Uterus (tissue), 4 donors: ENCODE measurements around the gene EML6. TPM values are rescaled to one million over a fixed set of nuclear protein-coding genes. Genes with fewer than 3 reads are reported as not detected.

ENCODE experiments used
- DNase-seq, 2 donors: peaks; one replicate each; pipeline ENCODE4 v3.0.0-alpha.2; 2019 to 2020
- H3K27ac ChIP-seq, 2 donors: fragments of 200-600 bp; sonication (generic); 1 replicate in 1 of 2; 2 replicates in 1 of 2; pipeline ENCODE4 v1.5.1; 2016 to 2018
- H3K27me3 ChIP-seq, 2 donors: fragments of 200-600 bp; sonication (generic); one replicate each; pipeline ENCODE4 v1.5.1; 2018 to 2019; ENCODE audit warnings: control low read depth in 1 of 2
- H3K36me3 ChIP-seq, 2 donors: fragments of 200-600 bp; sonication (generic); one replicate each; pipeline ENCODE4 v1.5.1; 2019; ENCODE audit warnings: control low read depth in 1 of 2
- H3K4me1 ChIP-seq, 2 donors: fragments of 200-600 bp; sonication (generic); one replicate each; pipeline ENCODE4 v1.5.1; 2018 to 2019; ENCODE audit warnings: control low read depth in 1 of 2
- H3K4me3 ChIP-seq, 2 donors: fragments of 200-600 bp; sonication (generic); 1 replicate in 1 of 2; 2 replicates in 1 of 2; pipeline ENCODE4 v1.5.1; 2018 to 2019; ENCODE audit warnings: mild to moderate bottlenecking in 1 of 2
- H3K9me3 ChIP-seq, 2 donors: fragments of 200-600 bp; sonication (generic); one replicate each; pipeline ENCODE4 v1.5.1; 2019; ENCODE audit warnings: control low read depth in 1 of 2
- CTCF ChIP-seq, 4 experiments: fragments of 200-600 bp in 2 of 4; fragments of 450-650 bp in 2 of 4; sonication (generic) in 2 of 4; IDR thresholded peaks; one replicate each; pipeline ENCODE4 v1.5.1; 2016 to 2019; ENCODE audit warnings: antibody characterized with exemption in 4 of 4, mild to moderate bottlenecking in 2 of 4, moderate library complexity in 1 of 4
- POLR2A ChIP-seq, 2 donors: fragments of 450-650 bp; IDR thresholded peaks; one replicate each; pipeline ENCODE4 v1.6.1; 2016; ENCODE audit warnings: antibody characterized with exemption in 2 of 2, mild to moderate bottlenecking in 1 of 2, moderate library complexity in 1 of 2
- intact Hi-C: fragments of 100-400 bp; cut with DNase I; formaldehyde crosslinking; loops from one replicate; pipeline ENCODE4 v1.15.1; 2023; ENCODE audit warnings: low total_unique reads
- total RNA-seq, 4 donors: library from RNA; depleted of rRNA in 3 of 4; stranded (reverse); fragments of >200 nt in 3 of 4; gene quantifications; one replicate each; pipeline versions ENCODE4 v1.1.0 to v1.2.4, GENCODE V29; 2014 to 2023
- donor health status: DM: yes; HTN: yes; CAD: no.

EML6 gene
- total RNA-seq, 4 donors from 2014 or later, result 0.26 to 2.4 (median 1.5) TPM

DNA sequence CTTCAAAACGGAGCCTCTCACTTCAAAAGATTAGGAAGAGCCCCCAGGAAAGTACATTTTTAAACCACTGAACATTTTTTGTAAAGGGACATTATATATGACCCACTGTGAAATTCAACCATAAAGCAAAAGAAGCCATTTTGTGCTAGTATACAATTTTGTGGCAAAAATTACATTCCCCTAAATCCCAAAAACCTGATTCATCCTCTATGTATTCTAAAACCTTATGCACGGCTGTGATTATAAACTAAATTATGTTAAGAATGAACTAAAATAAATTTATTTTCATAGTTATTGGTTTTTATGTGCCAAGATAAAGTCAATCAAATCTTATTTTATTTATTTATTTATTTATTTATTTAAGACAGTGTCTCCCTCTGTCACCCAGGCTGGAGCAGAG is 278.3 kb downstream of the EML6 start:
- H3K27ac ChIP-seq, result no peak overlapping the region
- no peaks in the 10 kb centered on the region for H3K4me1 ChIP-seq
- intact Hi-C loops, result no loop called here

GRCh38 chr2:55003706-55004639 is 280.5 kb downstream of the EML6 start:
- no peak for TF ChIP-seq POLR2A (IDR thresholded peaks at IDR 0.05)
- no peak for DNase-seq
- no peak overlapping the region for H3K27ac ChIP-seq
- no peaks in the 10 kb centered on the region for H3K9me3 ChIP-seq
- intact Hi-C loops, result no loop called here
- no peaks in the 10 kb centered on the region for H3K36me3 ChIP-seq
- no peaks in the 10 kb centered on the region for H3K4me1 ChIP-seq
- no peak overlapping the region for H3K4me3 ChIP-seq
- no peaks in the 10 kb centered on the region for H3K27me3 ChIP-seq

More for the DNA sequence above, 278.3 kb downstream of the EML6 start:
- TF ChIP-seq CTCF (IDR thresholded peaks at IDR 0.05) (no peak), POLR2A (IDR thresholded peaks at IDR 0.05) (no peak)
- DNase-seq, result no peak
- Histone ChIP-seq H3K9me3 (no peaks in the 10 kb centered on the region), H3K27me3 (no peaks in the 10 kb centered on the region), H3K4me3 (no peak overlapping the region), H3K36me3 (no peaks in the 10 kb centered on the region)

- no peak for DNase-seq
- Histone ChIP-seq H3K36me3 (no peaks in the 10 kb centered on the region), H3K4me3 (no peak overlapping the region), H3K27ac (no peak overlapping the region), H3K9me3 (no peaks in the 10 kb centered on the region), H3K4me1 (no peaks in the 10 kb centered on the region), H3K27me3 (no peaks in the 10 kb centered on the region)
- TF ChIP-seq CTCF (IDR thresholded peaks at IDR 0.05) (no peak), POLR2A (IDR thresholded peaks at IDR 0.05) (no peak)
- intact Hi-C loops, result no loop called here
Observed at GRCh38 chr2:55006306-55006705, 282.8 kb downstream of the EML6 start.

DNA sequence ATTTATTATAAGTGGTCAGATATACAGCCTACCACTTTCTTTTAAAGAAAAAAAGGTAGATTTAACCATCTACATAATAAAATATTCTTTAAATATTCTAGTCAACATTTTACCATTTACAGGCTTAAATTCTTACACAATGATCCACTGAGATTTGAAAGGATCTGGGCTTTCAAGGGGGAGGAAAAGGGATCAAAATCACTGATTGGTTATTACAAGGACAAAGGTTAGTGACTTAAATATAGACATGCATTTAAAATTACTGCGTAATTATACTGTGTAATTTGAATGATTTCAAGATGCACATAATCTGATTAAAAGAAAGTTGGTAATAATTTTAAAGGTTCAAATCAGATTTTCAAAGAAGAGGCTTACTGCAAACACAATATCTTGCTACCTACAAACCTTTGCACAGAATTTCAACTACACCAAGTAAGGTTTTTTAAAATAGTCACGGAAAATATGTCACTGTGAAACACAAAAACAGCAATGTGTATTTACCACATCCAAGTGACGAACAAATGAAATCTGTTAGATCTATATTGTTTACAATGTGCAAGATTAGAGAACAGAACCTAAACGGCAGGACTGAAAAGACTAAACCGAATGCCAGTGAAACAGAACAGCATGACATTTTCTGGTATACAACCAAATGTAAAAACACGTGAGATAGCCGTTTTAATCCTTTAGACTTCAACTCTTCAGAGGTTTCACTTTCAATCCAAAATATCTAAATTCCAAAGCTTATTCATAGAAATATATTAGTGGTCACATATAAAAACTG is 286.0 kb downstream of the EML6 start:
- TF ChIP-seq POLR2A (IDR thresholded peaks at IDR 0.05), result no peak
- no peak for TF ChIP-seq CTCF (IDR thresholded peaks at IDR 0.05)

GRCh38 chr2:55010149-55010591 is 286.7 kb downstream of the EML6 start:
- Histone ChIP-seq H3K9me3 (no peaks in the 10 kb centered on the region), H3K27me3 (no peaks in the 10 kb centered on the region), H3K27ac (peak overlapping the region in 1 of 2 donors; percentile 50), H3K36me3 (no peaks in the 10 kb centered on the region), H3K4me3 (peak overlapping the region in 1 of 2 donors; percentile 21), H3K4me1 (peaks cover 4 to 17% of the 10 kb centered on the region in 2 donors)
- DNase-seq, result no peak
- TF ChIP-seq POLR2A (IDR thresholded peaks at IDR 0.05) (no peak), CTCF (IDR thresholded peaks at IDR 0.05) (no peak)
- intact Hi-C loops, result no loop called here

More for the DNA sequence above, 286.0 kb downstream of the EML6 start:
- no peak for DNase-seq
- intact Hi-C loops, result no loop called here
- peak overlapping the region in 1 of 2 donors; percentile 50 for H3K27ac ChIP-seq
- H3K27me3 ChIP-seq, result no peaks in the 10 kb centered on the region
- H3K4me1 ChIP-seq, result peaks cover 4 to 17% of the 10 kb centered on the region in 2 donors
- peak overlapping the region in 1 of 2 donors; percentile 21 for H3K4me3 ChIP-seq
- no peaks in the 10 kb centered on the region for H3K36me3 ChIP-seq
- H3K9me3 ChIP-seq, result no peaks in the 10 kb centered on the region
